Ovary (tissue), 1 donor: ENCODE data around the gene LYZL2.
"Not testable (repeated sequence)": the region's sequence is repeated elsewhere in the genome, so short reads cannot be mapped to it uniquely, and the experiment has no call there.

ENCODE experiments used
- EP300 ChIP-seq: sonication (generic); formaldehyde crosslinking; IDR thresholded peaks from one replicate; pipeline ENCODE4 v1.6.1; 2017; ENCODE audit warnings: antibody characterized with exemption
- POLR2A ChIP-seq: fragments of 450-650 bp; IDR thresholded peaks from one replicate; pipeline ENCODE4 v1.6.1; 2017; ENCODE audit warnings: antibody characterized with exemption, mild to moderate bottlenecking, moderate library complexity

GRCh38 chr10:30628576-30628975 is 977 bp downstream of the LYZL2 start:
- TF ChIP-seq POLR2A, EP300: not testable (repeated sequence)
